GM18909 (cell line): ENCODE results near the gene OTOG.

Experiments used
- ATAC-seq: cut with Tn5 transposase; IDR thresholded peaks from one replicate; pipeline ENCODE4 v1.9.1; 2021; ENCODE audit warnings: mild to moderate bottlenecking; ENCODE audit not compliant: unreplicated experiment, poor library complexity

Gene OTOG, protein sequence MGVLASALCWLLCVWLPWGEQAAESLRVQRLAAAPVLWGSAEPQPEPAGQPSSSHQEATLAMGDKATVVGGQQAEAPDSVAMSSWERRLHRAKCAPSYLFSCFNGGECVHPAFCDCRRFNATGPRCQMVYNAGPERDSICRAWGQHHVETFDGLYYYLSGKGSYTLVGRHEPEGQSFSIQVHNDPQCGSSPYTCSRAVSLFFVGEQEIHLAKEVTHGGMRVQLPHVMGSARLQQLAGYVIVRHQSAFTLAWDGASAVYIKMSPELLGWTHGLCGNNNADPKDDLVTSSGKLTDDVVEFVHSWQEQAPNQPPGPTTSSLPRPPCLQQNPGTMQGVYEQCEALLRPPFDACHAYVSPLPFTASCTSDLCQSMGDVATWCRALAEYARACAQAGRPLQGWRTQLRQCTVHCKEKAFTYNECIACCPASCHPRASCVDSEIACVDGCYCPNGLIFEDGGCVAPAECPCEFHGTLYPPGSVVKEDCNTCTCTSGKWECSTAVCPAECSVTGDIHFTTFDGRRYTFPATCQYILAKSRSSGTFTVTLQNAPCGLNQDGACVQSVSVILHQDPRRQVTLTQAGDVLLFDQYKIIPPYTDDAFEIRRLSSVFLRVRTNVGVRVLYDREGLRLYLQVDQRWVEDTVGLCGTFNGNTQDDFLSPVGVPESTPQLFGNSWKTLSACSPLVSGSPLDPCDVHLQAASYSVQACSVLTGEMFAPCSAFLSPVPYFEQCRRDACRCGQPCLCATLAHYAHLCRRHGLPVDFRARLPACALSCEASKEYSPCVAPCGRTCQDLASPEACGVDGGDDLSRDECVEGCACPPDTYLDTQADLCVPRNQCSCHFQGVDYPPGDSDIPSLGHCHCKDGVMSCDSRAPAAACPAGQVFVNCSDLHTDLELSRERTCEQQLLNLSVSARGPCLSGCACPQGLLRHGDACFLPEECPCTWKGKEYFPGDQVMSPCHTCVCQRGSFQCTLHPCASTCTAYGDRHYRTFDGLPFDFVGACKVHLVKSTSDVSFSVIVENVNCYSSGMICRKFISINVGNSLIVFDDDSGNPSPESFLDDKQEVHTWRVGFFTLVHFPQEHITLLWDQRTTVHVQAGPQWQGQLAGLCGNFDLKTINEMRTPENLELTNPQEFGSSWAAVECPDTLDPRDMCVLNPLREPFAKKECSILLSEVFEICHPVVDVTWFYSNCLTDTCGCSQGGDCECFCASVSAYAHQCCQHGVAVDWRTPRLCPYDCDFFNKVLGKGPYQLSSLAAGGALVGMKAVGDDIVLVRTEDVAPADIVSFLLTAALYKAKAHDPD (N-terminal part only)

GRCh38 chr11:17547051-17547577, at the start of gene OTOG:
Gene OTOG, plus strand, starts transcription at chr11:17547259. Its CDS starts 114 bp downstream, at chr11:17547373.
- no peak for ATAC-seq

DNA sequence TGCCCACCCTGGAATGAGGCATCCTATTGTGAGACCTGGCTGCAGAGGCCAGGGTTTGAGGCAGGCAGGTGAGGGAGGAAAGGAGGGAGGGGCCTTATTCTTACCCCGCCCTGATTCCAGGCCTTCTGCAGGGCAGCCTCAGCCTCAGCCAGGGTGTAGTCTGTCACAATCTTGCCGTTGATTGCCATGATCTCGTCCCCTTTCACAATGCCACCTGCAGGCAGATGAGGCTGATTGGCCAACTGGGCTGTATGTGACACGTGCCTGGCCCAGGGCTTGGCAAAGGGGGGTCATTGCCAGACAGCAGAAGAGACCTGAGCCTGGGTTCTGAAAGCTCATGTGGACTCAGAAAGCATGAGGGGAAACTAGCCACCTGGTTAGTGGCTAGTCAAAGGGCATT, 49.0 kb upstream of the OTOG start:
- no peak for ATAC-seq

GRCh38 chr11:17498475-17498874, 48.6 kb upstream of the OTOG start:
- no peak for ATAC-seq

DNA sequence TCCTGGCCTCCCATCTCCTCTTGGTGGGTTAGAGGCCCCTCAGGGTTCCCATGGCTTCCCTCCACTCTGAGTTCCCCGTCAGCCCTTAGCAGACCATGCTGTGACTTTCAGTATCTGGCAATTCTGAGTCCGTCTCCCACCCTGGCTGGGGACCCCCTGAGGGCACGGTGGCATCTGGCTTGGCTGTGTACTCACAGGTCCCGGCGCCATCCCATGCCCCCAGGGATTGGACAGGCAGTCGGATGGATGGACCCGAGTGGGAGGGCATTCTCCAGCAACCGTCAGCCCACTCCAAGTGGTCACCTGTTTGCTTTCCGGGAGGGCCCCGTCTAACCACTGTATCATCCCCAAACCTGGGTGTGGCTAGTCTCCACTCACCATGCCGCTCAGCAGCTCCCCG, 46.4 kb upstream of the OTOG start:
- no peak for ATAC-seq

DNA sequence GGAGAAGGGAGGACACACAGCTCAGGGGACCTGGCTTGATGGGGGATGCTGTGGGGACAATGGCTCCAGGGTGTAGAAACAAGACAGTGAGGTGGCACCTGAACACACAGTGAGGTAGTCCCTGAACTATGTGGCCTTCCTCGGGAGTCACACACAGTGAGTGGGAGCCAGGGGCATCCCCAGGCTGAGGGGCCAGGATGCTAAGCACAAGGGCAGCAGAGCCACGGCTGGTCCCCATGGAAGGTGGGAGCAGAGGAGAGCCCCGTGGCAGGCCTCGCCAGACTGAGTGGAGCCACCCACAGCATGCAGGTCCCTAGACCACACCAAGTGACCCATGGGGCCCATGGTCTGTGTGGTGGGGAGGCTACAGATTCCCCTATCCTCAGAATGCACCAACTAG, 44.4 kb upstream of the OTOG start:
- no peak for ATAC-seq

GRCh38 chr11:17504330-17505107, 42.5 kb upstream of the OTOG start:
- ATAC-seq, result peak; percentile 60

GRCh38 chr11:17505146-17505545, 41.9 kb upstream of the OTOG start:
- ATAC-seq, result no peak

DNA sequence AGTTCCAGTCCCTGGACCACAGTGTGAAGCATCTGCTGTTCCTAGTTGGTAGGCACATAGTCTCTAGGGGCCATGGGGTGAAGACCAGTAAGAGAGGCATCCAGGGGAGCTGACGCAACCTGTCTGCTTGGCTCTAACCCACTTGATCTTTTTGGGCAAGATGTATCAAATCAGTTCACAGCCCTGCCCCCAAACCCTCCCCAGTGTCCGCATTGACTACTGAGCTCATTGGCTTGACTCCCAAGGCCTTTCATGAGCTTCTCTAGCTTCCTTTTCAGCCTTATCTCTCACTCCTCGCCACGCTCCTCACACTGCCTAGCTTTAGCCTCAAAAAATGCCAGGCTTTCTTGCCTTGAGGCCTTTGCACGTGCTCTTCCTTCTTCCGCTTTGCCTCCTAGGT, 40.7 kb upstream of the OTOG start:
- no peak for ATAC-seq

DNA sequence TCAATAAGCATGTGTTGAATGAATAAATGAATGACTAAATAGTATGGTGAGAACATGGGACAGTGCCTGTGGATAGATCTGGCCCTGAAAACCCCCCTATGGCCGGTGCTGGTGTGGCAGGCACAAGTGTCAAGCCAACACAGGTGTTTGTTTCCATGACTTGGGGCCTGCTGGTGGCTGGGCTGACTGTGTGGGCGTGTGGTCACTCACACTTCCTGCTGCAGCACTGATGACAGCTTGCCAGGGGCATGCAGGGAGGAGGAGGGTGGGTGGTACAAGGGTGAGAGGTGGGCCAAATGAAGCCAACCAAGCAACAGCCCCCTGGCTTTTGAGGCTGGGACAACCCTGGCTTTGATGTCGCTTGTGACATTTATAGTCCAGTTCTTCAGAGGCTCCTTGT, 40.1 kb upstream of the OTOG start:
- ATAC-seq, result peak; percentile 69

DNA sequence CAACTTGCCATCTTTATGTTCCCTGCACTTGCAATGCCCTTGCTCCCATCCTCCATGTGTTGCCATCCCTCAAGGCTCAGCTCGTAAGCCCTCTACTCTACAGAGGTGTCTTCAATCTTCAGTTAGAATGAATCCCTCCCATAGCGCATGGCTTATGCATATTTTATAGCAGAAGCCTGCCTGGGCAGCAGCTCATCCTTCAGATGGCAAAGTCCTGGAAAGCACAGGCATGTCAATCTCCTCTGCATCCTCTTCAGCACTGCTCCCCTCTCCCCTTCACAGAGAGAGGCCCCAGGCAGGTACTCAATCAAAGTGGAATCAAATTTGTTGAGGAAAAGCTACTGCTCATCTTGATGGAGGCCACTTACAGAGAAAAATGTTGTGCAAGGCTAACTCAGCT, 39.3 kb upstream of the OTOG start:
- ATAC-seq, result no peak

DNA sequence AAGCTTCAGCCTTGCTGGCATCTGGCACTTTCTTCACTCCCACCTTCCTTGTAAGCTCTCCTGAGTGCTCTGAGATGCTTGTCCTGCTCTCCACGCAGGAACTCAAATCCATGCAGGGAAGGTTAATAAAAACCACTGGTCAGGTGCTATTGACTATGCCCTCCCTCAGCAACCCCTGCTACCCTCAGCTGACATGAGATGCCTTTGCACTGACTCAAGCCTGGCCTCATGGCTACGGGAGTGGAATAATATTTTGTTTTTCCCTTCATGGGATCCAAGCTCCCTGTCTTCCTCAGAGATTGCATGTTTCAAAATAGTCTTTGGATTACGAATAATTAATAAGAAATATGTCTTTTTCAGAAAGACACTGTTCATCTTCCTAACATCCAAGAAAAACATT, 38.8 kb upstream of the OTOG start:
- no peak for ATAC-seq

DNA sequence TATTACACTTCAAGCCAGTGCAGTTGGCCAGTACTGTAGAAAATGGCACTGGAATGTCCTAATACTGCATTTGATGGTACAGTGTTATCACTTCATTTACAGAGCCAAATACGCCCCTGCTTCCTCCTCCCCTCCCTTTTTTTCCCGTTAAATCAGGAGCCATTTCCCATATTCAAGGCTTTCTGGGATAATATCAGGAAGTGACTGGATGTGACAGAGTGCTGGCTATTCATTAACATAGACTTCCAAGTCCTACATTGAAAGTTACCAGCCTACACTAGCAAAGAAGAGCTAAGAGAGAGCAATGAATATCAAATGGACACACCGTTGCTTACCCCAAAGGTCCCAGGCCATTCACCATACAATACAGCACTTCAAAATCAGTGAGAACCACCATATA, 38.3 kb upstream of the OTOG start:
- no peak for ATAC-seq

DNA sequence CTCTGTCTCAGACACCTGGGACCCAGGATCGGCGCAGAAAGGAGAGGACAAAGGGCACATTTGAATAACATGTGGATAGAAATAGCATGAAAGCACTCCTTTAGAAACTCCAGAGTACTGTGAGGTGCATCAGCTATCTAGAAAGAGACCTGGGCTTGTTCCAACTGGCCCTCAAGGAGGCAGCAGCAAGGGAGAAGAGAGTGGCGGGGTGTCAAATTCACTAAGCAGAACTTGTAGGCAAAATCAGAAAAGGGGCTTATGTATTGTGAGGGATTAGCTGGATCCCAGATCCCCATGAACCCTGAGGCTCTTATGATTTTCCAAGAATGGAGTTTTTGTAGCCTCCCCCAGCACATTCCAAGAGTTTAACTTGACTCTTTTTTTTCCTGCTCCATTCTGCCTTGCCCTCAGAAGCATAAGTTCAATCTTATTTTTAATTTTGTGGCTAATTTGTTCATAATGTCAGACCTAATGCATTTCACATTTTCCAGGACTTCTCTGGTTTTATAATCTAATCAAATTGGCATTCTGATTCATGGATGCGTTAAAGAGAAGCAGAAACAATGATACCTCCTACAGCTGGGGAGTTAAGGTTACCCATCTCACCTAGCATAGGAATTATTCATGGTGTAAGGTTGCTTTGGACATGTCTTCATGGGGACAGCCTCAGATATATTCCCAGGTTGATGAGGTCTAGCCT, 36.4 kb upstream of the OTOG start:
- no peak for ATAC-seq

- no peak for ATAC-seq
Observed at GRCh38 chr11:17511571-17511970, 35.5 kb upstream of the OTOG start.

GRCh38 chr11:17512101-17512500, 35.0 kb upstream of the OTOG start:
- ATAC-seq, result no peak

- no peak for ATAC-seq
Observed at GRCh38 chr11:17513853-17514252, 33.2 kb upstream of the OTOG start.

- no peak for ATAC-seq
Observed at GRCh38 chr11:17514476-17514875, 32.6 kb upstream of the OTOG start.

GRCh38 chr11:17515443-17516176, 31.4 kb upstream of the OTOG start:
- ATAC-seq, result no peak
